Cardiac fibroblast (primary cell): ENCODE data around the gene EIF5B.

Experiments
- DNase-seq, 2 donors: peaks; one replicate each; pipeline versions ENCODE4 v3.0.0 to v3.0.0-alpha.2; 2010; ENCODE audit warnings: low read depth in 2 of 2
- H3K4me3 ChIP-seq, 2 donors: replicated peaks in 1 of 2; 1 replicate in 1 of 2; 2 replicates in 1 of 2; pipeline ENCODE4 v1.5.1; 2011; ENCODE audit warnings: low read depth in 2 of 2, low read length in 2 of 2, mild to moderate bottlenecking in 2 of 2, moderate library complexity in 1 of 2
- TF ChIP-seq, protein P1 (sequence below): IDR thresholded peaks from one replicate; pipeline ENCODE4 v1.5.1; 2011; ENCODE audit warnings: low read depth, mild to moderate bottlenecking, low read length, inconsistent platforms

Gene EIF5B

DNA sequence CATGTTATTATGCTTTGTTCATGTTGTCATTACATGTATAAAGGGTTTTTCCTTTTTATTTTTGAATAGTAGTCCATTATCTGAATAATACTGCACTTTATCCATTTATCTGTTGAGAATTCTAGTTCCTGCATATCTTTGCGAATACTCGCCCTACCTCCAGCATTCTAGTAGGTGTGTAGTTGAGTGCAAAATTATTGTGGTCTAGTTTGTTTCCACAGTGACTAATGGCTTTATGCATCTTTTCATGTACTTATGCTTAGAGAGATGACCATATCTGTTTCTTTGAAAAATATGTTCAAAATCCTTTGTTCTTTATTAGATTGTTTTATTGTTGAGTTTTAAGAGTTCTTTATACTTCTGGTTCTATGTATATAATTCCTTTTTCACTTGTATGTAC, 48.8 kb downstream of the EIF5B start:
- DNase-seq: peak in 1 of 2 donors; percentile 46
- TF ChIP-seq, protein P1, sequence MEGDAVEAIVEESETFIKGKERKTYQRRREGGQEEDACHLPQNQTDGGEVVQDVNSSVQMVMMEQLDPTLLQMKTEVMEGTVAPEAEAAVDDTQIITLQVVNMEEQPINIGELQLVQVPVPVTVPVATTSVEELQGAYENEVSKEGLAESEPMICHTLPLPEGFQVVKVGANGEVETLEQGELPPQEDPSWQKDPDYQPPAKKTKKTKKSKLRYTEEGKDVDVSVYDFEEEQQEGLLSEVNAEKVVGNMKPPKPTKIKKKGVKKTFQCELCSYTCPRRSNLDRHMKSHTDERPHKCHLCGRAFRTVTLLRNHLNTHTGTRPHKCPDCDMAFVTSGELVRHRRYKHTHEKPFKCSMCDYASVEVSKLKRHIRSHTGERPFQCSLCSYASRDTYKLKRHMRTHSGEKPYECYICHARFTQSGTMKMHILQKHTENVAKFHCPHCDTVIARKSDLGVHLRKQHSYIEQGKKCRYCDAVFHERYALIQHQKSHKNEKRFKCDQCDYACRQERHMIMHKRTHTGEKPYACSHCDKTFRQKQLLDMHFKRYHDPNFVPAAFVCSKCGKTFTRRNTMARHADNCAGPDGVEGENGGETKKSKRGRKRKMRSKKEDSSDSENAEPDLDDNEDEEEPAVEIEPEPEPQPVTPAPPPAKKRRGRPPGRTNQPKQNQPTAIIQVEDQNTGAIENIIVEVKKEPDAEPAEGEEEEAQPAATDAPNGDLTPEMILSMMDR: no peak
- no peak overlapping the region for H3K4me3 ChIP-seq

DNA sequence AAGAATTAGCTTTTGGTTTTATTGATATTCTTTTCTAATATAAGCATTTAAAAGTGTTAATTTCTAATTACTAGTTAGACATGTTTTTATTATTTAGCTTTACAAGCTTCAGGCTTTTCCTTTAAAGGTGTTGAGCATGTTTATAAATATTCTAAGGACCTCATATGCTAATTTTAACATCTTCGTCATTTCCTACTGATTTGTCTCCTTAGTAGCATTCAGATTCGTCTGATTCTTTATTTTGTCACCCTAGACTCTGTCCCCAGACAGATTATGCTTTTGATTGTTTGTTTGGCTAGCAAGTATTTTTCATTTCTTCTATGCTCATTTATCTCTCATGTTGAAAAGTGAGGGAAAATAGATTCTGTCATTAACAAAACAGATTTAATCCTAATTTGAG, 51.7 kb downstream of the EIF5B start:
- TF ChIP-seq, protein P1: no peak
- H3K4me3 ChIP-seq: no peak overlapping the region

DNA sequence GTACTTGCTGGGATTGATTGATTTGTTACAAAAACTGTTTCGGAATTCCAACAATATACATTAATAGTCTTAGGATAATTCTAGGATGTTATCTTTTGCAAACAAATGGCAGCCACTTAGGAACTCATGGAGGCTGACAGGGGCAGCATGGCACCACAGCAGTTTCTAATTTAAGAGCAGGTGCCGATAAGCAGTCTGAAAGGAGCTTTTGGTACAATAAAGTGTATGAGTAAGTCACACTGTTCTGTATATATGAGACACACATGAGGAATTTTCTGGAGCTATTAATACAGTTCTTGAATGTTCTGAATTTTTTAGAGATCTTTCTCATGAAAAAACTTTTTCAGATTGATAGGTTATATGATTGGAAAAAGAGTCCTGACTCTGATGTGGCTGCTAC, 52.2 kb downstream of the EIF5B start:
- TF ChIP-seq, protein P1: no peak
- peak in 1 of 2 donors; percentile 32 for DNase-seq
- no peak overlapping the region for H3K4me3 ChIP-seq

More for the DNA sequence above, 51.7 kb downstream of the EIF5B start:
- DNase-seq: no peak

DNA sequence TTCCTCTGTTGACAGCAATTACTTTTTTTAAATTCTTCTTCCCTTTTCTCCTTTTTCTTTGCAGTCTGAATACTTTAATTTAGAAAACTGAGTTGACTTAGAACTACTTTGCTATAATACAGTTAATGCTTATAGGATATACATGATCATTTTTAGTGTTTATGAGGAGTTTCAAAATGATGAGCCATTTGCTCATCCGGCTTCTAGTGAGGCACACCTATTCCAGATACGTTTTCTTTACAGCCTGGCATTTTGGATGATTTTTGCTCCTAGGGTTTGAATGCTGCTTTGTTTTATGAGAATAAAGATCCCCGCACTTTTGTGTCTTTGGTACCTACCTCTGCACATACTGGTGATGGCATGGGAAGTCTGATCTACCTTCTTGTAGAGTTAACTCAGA, 52.8 kb downstream of the EIF5B start:
- DNase-seq: no peak
- H3K4me3 ChIP-seq: no peak overlapping the region
- TF ChIP-seq, protein P1: no peak

DNA sequence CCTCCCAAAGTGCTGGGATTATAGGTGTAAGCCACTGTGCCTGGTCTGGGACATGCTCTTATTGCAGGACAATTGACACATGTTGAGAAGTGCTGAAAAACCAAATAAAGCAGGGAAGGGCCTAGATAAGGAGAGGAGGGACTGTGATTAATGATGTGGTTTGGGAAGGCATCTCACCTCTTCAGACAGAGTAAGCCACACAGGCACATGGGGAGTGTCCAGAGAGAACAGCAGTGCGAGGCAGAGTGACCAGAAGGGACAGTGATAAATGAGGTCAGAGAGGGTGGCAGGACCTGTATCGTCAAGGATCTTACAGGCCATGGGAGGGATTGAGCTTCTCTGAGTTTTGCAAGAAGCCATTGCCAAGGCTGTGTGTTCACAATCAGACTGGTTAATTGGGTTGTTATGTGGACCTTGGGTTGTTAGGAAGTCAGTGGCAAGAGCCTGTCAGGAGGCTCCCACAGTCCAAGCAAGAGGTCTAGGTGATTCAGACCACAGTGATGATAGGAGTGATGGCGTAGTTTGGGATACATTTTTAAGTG, 58.5 kb downstream of the EIF5B start:
- TF ChIP-seq, protein P1: no peak
- DNase-seq: no peak
- H3K4me3 ChIP-seq: no peak overlapping the region

DNA sequence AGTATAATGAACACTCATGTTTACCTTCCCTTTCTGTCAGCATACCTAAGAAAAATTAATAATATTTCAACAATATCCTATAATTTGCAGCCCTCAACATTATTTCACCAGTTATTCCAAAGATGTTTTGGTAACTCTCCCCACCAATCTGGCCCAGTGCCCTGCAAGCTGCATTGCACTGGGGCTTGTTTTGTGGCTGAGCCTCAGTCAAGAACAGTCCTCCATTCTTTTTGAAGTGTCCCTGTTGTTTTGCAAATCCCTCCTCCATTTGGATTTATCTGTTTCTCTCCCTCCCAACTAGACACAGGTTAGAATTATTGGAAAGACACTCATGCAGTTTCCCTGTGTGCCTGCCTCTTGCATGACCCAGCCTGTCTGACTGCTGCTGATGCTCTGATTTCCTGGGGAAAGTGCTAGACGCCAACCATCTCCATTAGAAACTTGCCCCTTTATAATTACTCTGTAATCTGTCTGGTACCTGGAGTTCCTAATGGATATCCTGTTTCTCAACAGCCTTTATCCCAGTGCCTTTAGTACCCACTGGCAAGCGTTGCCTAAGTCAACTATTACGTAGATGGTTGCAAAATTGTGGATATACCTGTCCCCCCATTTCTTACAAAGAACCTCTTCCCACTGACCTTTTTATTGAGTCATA, 60.2 kb downstream of the EIF5B start:
- no peak for DNase-seq
- no peak overlapping the region for H3K4me3 ChIP-seq
- TF ChIP-seq, protein P1: no peak
